Stimulated activated CD8-positive, alpha-beta memory T cell treated with anti-CD3 and anti-CD28 coated beads, Interleukin-12 subunit alpha, Interleukin-12 subunit beta, amount 100 ng/mL, for 1 hour (primary cell): ENCODE results near the gene BMP4.

Experiments used
- DNase-seq: peaks from one replicate; pipeline ENCODE4 v3.0.0-alpha.2; 2020; ENCODE audit warnings: low read depth

Gene BMP4

GRCh38 chr14:53946071-53946403 is 10.6 kb downstream of the BMP4 start:
- DNase-seq: no peak

- DNase-seq: no peak
Measured at GRCh38 chr14:53943751-53944083, 12.9 kb downstream of the BMP4 start.

GRCh38 chr14:53942970-53943750 is 13.5 kb downstream of the BMP4 start:
- DNase-seq: no peak

DNA sequence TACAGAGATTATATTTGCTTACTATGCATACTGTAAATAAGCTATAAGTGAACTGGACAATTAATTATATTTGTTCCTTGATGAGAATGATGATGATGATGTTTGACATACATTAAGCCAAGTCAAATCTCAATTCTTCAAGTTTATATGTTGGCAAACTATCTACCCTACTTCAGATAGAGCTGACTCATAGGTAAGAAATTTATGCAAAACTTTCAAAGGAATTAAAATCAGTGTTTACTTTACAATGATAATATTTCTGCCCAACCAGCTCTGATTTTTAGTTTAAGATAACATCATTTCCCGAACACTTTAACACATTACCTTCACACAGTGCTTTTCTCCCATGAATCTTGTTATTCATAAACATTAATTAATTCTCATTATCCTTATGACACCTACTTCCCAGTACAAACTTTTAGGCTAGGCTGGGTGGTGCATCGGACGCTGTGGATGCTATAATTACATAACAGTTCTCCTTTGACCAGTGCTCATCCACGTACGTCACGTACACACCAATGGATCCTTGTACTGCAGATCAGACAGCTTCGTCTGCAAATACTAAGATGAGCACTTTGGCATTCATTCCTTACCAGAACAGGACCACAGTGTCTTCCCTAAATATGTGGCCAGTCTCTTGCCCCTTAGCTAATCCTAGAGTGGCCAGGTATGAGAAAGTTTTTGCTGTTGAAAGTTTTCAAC is 18.3 kb downstream of the BMP4 start:
- no peak for DNase-seq

- DNase-seq: no peak
Measured at GRCh38 chr14:53934778-53935414, 21.7 kb downstream of the BMP4 start.

DNA sequence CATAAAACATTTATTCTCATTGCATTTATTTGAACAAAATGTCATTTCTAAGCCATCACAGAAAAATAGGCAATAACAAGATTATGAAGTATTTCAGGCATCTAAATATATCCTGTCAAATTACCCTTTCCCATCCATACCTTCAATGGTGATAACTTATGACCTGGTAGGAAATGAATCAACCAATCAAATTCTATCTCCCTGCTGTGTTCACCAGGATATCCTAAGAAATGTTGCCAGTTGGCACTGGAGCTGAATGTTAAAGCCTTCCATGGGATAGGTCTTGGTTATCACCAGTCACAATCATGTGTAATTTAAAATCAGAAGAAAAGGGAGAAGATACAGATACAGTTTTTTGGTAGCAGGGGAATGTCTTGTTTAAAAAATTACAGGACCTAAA is 23.7 kb downstream of the BMP4 start:
- no peak for DNase-seq

- no peak for DNase-seq
Measured at GRCh38 chr14:53929871-53930715, 26.5 kb downstream of the BMP4 start.

GRCh38 chr14:53927171-53927570 is 29.5 kb downstream of the BMP4 start:
- DNase-seq: no peak

- no peak for DNase-seq
Measured at GRCh38 chr14:53925201-53925766, 31.3 kb downstream of the BMP4 start.

DNA sequence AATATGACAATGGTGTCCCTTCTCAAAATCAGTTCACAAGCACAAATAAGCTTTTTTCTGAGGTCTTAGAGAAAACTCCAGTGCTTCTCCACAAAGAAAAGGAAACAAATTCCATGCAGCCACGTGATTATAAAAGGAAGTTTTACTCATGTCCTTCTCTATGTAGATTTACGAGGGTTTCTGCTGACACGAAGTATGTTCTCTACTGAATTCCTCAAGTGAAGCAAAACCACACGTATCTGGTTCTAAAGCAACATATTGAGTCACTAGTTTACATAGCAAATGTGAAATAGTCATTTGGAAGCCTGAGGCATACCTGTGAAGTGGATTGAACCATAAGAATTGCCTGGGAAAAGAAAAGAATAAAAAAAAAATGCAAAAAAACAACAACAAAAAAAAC is 31.9 kb downstream of the BMP4 start:
- DNase-seq: no peak

DNA sequence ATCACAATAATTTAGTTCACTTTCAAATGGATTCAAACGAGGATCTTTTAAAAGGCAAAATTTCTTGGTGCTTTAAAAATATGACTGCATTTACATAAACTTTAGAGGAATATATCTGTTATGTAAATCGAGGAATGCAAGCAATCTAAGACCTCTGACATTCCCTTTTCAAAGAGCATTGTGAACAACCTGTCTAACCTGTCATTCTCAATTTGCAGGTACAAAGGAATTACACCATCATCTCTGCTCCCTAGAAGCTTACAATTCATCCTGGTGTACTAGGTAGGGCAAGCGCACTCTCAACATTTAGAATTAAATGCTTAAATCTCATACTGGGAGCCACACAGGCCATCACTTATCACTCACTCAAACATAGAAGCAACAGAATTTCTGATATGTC is 35.6 kb downstream of the BMP4 start:
- no peak for DNase-seq

- no peak for DNase-seq
Measured at GRCh38 chr14:53916239-53916638, 40.4 kb downstream of the BMP4 start.

GRCh38 chr14:53915364-53916014 is 41.1 kb downstream of the BMP4 start:
- no peak for DNase-seq

DNA sequence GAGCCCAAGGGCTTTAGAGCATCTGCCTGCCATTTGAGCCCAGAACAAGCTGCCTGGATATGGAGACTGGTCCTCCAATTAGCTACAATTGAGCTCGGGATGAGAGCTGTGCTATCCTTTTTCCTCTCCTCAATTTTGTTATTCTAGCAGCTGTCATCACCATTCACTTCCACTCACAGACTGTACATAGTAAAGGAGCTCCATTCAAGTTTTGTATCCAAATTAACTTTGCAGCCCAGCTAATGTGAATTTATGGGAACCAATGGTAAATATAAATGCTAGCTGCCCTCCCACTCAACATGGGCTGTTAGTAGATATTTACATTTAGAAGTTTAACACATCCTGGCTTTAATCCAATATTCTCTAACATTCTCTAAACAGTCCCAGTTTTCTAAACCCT is 44.6 kb downstream of the BMP4 start:
- DNase-seq: no peak

- DNase-seq: no peak
Measured at GRCh38 chr14:53908416-53908815, 48.2 kb downstream of the BMP4 start.

- no peak for DNase-seq
Measured at GRCh38 chr14:53902307-53902706, 54.3 kb downstream of the BMP4 start.

DNA sequence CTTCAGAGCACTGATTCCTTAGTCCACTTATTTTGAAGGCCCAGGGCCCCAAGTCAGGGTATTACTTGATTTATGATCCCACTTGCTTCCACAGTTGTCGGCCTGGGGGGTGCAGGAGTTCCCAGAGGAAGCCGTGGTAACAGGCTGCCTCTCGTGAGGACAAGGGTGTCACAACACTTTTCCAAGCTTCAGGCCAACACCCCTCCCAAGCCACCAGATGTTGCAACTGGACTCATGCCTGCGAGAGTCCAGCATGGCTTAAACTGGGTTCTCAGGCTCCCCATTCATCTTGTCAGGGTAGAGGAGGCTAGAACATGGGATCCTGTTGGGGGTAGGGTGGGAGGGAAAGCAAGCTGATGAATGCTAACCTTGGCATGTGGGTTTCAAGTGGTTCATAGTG is 56.1 kb downstream of the BMP4 start:
- no peak for DNase-seq
